PC-3 (cell line): ENCODE data around the gene SPRYD4. TPM values are rescaled to one million over a fixed set of nuclear protein-coding genes. Genes with fewer than 3 reads are reported as not detected.
"Not testable (repeated sequence)": the region's sequence is repeated elsewhere in the genome, so short reads cannot be mapped to it uniquely, and the experiment has no call there.

Experiments used
- ATAC-seq: fragments of 200-7000 bp; cut with Tn5 transposase; 2 replicates; pipeline ENCODE4 v1.9.1; 2020; ENCODE audit warnings: mild to moderate bottlenecking, moderate library complexity
- BruUV-seq: library from RNA; stranded (reverse); fragments of 400-500 nt; replicated peaks from 2 replicates; lab custom pipeline; 2021; lab: Mats Ljungman, UMichigan
- CTCF ChIA-PET: fragments of 300-600 bp; sonication (Branson Sonifier 250); formaldehyde crosslinking; loops from one replicate; lab custom pipeline; 2022; ENCODE audit warnings: antibody characterized with exemption; lab: Charles Lee
- POLR2A ChIA-PET: fragments of 300-600 bp; sonication (Branson Sonifier 250); formaldehyde crosslinking; loops from one replicate; lab custom pipeline; 2022; ENCODE audit warnings: antibody characterized with exemption; ENCODE audit not compliant: unreplicated experiment; lab: Charles Lee
- DNase-seq: peaks from one replicate; pipeline ENCODE4 v3.0.0-alpha.2; 2015
- H2AFZ ChIP-seq: fragments of 300-600 bp; sonication (generic); 2 replicates; pipeline ENCODE4 v1.6.0; 2016; ENCODE audit warnings: antibody characterized with exemption, low read length
- H3F3A ChIP-seq: fragments of 300-600 bp; sonication (generic); one replicate; pipeline ENCODE4 v1.6.0; 2017; ENCODE audit warnings: antibody characterized with exemption, low read length, control low read depth, mild to moderate bottlenecking; ENCODE audit not compliant: unreplicated experiment
- H3K27ac ChIP-seq: fragments of 300-600 bp; sonication (generic); 2 replicates; pipeline ENCODE4 v1.5.1; 2016; ENCODE audit warnings: mild to moderate bottlenecking, low read length
- H3K27me3 ChIP-seq: fragments of 300-600 bp; sonication (generic); 2 replicates; pipeline ENCODE4 v1.6.1; 2016; ENCODE audit warnings: low read length, mixed read lengths
- H3K36me3 ChIP-seq: fragments of 300-600 bp; sonication (generic); 2 replicates; pipeline ENCODE4 v1.6.1; 2016; ENCODE audit warnings: low read depth, mixed run types, low read length, mixed read lengths
- H3K4me1 ChIP-seq: fragments of 300-600 bp; sonication (generic); 2 replicates; pipeline ENCODE4 v1.5.1; 2016; ENCODE audit warnings: low read length; ENCODE audit not compliant: insufficient read depth
- H3K4me2 ChIP-seq: fragments of 300-600 bp; sonication (generic); 2 replicates; pipeline ENCODE4 v1.6.0; 2016; ENCODE audit warnings: low read length
- H3K4me3 ChIP-seq: fragments of 300-600 bp; sonication (generic); 2 replicates; pipeline ENCODE4 v1.5.1; 2016; ENCODE audit warnings: mild to moderate bottlenecking, low read length, mixed read lengths
- H3K79me2 ChIP-seq: fragments of 300-600 bp; sonication (generic); 2 replicates; pipeline ENCODE4 v1.6.1; 2017; ENCODE audit warnings: low read length, mixed read lengths
- H3K9ac ChIP-seq: fragments of 300-600 bp; sonication (generic); 2 replicates; pipeline ENCODE4 v1.6.0; 2016; ENCODE audit warnings: mild to moderate bottlenecking, low read length
- H3K9me2 ChIP-seq: fragments of 300-600 bp; sonication (generic); replicated peaks from 2 replicates; pipeline ENCODE4 v1.6.1; 2016; ENCODE audit warnings: mixed run types, low read length, mixed read lengths
- H3K9me3 ChIP-seq: fragments of 300-600 bp; sonication (generic); 2 replicates; pipeline ENCODE4 v1.6.1; 2016; ENCODE audit warnings: low read length, mixed read lengths
- H4K20me1 ChIP-seq: fragments of 300-600 bp; sonication (generic); 2 replicates; pipeline ENCODE4 v1.6.1; 2016; ENCODE audit warnings: low read length, mixed read lengths
- intact Hi-C: fragments of 100-400 bp; cut with micrococcal nuclease; formaldehyde crosslinking; loops from 2 replicates; pipeline ENCODE4 v1.9.0; 2023
- total RNA-seq: library from RNA; depleted of rRNA; stranded (reverse); fragments of >200 nt; gene quantifications from 2 replicates; pipeline ENCODE4 v1.2.3, GENCODE V29; 2014

Gene SPRYD4
- total RNA-seq, 1 experiment from 2014 or later = 3.4 TPM

GRCh38 chr12:56494481-56494880 lies 26.1 kb downstream of the SPRYD4 start:
- H3K9me3 ChIP-seq, BruUV-seq, H3K27me3 ChIP-seq, H3K9me2 ChIP-seq, CTCF ChIA-PET, H2AFZ ChIP-seq, DNase-seq, ATAC-seq, POLR2A ChIA-PET, intact Hi-C loops, H3K79me2 ChIP-seq, H3K4me3 ChIP-seq, H3K4me1 ChIP-seq, H3K36me3 ChIP-seq, H3K4me2 ChIP-seq, H4K20me1 ChIP-seq, H3K27ac ChIP-seq, H3K9ac ChIP-seq, H3F3A ChIP-seq: not testable (repeated sequence)

GRCh38 chr12:56496704-56497103 lies 28.3 kb downstream of the SPRYD4 start:
- H3K27ac ChIP-seq, H3K4me1 ChIP-seq, CTCF ChIA-PET, H3K9ac ChIP-seq, H3K9me2 ChIP-seq, H3F3A ChIP-seq, H3K9me3 ChIP-seq, H3K36me3 ChIP-seq, H4K20me1 ChIP-seq, H3K27me3 ChIP-seq, H3K4me3 ChIP-seq, POLR2A ChIA-PET, BruUV-seq, H3K79me2 ChIP-seq: not testable (repeated sequence)
- 0 out of 2 replicates have a peak overlapping the region, but pooled peaks have one; percentile 30 for H2AFZ ChIP-seq
- ATAC-seq (peak; percentile 22; the same call in 1 of the 2 replicates), DNase-seq (peak; percentile 46)
- 0 out of 2 replicates have a peak overlapping the region, but pooled peaks have one; percentile 46 for H3K4me2 ChIP-seq
- intact Hi-C loops = loop anchor here (5.0 kb wide), 1 partner anchor 96 kb away; no protein-coding TSS in a partner anchor

- H3K4me2 ChIP-seq, H3K9me2 ChIP-seq, H2AFZ ChIP-seq, CTCF ChIA-PET, ATAC-seq, H3K27ac ChIP-seq, BruUV-seq, H3K36me3 ChIP-seq, H3K4me3 ChIP-seq, POLR2A ChIA-PET, H3F3A ChIP-seq, H4K20me1 ChIP-seq, H3K4me1 ChIP-seq, H3K79me2 ChIP-seq, H3K9ac ChIP-seq, H3K9me3 ChIP-seq, DNase-seq, H3K27me3 ChIP-seq: not testable (repeated sequence)
- intact Hi-C loops = loop anchor here (5.0 kb wide), 1 partner anchor 94 kb away; no protein-coding TSS in a partner anchor
Observed at GRCh38 chr12:56498126-56498902, 29.9 kb downstream of the SPRYD4 start.

- H3F3A ChIP-seq, H3K4me1 ChIP-seq, BruUV-seq, H3K36me3 ChIP-seq, POLR2A ChIA-PET, H2AFZ ChIP-seq, H3K27ac ChIP-seq, H3K9ac ChIP-seq, H3K79me2 ChIP-seq, CTCF ChIA-PET, H3K4me2 ChIP-seq, H4K20me1 ChIP-seq, ATAC-seq, H3K27me3 ChIP-seq, H3K9me2 ChIP-seq, H3K4me3 ChIP-seq, H3K9me3 ChIP-seq, DNase-seq: not testable (repeated sequence)
- intact Hi-C loops = loop anchor here (5.0 kb wide), 1 partner anchor 93 kb away; no protein-coding TSS in a partner anchor
Observed at GRCh38 chr12:56499452-56499851, 31.1 kb downstream of the SPRYD4 start.

- H3K36me3 ChIP-seq, H3K27me3 ChIP-seq, H3K27ac ChIP-seq, H3K4me3 ChIP-seq, H3K4me2 ChIP-seq, H3K9ac ChIP-seq, H3K4me1 ChIP-seq, DNase-seq, H4K20me1 ChIP-seq, BruUV-seq, ATAC-seq, H3K9me3 ChIP-seq, H3K9me2 ChIP-seq, H3K79me2 ChIP-seq, POLR2A ChIA-PET, H3F3A ChIP-seq, H2AFZ ChIP-seq, CTCF ChIA-PET: not testable (repeated sequence)
- intact Hi-C loops = loop anchor here (5.0 kb wide), 1 partner anchor 92 kb away; no protein-coding TSS in a partner anchor
Observed at GRCh38 chr12:56499879-56500278, 31.5 kb downstream of the SPRYD4 start.
